OCI-LY1 (cell line): ENCODE results near the gene PGAP1.

Experiments
- CTCF ChIP-seq: fragments of 200-600 bp; sonication (generic), shearing (Covaris generic); IDR thresholded peaks from 2 replicates; pipeline ENCODE4 v1.5.1; 2017; ENCODE audit warnings: mild to moderate bottlenecking, antibody characterized with exemption, low read length, moderate library complexity, mixed read lengths
- EZH2 ChIP-seq: fragments of 200-600 bp; sonication (generic), shearing (Covaris generic); IDR thresholded peaks from 2 replicates; pipeline ENCODE4 v1.8.0; 2017; ENCODE audit warnings: borderline replicate concordance, mixed run types, mild to moderate bottlenecking, antibody characterized with exemption, low read length, moderate library complexity, mixed read lengths

DNA sequence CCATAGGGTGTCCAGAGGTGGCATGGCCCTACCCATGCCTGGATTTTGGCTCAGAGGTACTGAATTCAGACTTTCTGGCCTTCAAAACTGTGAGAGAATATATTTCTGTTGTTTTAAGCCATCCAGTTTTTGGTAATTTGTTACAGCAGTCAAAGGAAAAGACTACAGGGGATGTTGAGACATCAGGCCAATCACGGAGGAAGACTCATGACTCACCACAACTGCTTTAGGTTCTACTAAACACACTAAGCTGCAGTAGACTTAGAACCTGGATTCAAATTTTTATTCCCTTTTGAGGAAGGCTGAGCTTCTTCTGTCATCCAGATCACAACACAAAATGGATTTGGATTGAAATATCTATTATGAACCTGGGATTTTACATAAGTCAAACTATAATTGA, 105.3 kb downstream of the PGAP1 start:
- TF ChIP-seq CTCF (no peak), EZH2 (no peak)
